Neural progenitor cell (in vitro differentiated cells): ENCODE measurements around the gene ZSCAN21.

Experiments
- EZH2 ChIP-seq: fragments of 200-600 bp; sonication (generic); IDR thresholded peaks from 2 replicates; pipeline ENCODE4 v1.6.1; 2017; ENCODE audit warnings: antibody characterized with exemption, mild to moderate bottlenecking, moderate library complexity
- TF ChIP-seq, protein P1 (sequence below): fragments of 200-600 bp; sonication (generic); IDR thresholded peaks from 2 replicates; pipeline ENCODE4 v1.5.1; 2017; ENCODE audit warnings: antibody characterized with exemption, mild to moderate bottlenecking

DNA sequence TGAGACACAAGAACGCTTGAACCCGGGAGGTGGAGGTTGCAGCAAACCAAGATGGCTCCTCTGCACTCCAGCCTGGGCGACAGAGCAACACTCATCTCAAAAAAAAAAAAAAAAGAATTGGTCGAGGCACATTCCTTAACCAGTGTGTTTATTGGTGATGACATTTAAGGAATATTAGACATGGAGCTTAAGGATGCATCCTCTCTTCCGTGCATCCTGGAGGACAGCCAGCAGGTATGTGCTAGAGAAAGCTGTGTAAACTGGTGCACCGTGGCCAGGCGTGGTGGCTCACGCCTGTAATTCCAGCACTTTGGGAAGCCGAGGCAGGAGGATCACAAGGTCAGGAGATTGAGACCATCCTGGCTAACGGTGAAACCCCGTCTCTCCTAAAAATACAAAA is 22.4 kb upstream of the ZSCAN21 start:
- TF ChIP-seq, protein P1, sequence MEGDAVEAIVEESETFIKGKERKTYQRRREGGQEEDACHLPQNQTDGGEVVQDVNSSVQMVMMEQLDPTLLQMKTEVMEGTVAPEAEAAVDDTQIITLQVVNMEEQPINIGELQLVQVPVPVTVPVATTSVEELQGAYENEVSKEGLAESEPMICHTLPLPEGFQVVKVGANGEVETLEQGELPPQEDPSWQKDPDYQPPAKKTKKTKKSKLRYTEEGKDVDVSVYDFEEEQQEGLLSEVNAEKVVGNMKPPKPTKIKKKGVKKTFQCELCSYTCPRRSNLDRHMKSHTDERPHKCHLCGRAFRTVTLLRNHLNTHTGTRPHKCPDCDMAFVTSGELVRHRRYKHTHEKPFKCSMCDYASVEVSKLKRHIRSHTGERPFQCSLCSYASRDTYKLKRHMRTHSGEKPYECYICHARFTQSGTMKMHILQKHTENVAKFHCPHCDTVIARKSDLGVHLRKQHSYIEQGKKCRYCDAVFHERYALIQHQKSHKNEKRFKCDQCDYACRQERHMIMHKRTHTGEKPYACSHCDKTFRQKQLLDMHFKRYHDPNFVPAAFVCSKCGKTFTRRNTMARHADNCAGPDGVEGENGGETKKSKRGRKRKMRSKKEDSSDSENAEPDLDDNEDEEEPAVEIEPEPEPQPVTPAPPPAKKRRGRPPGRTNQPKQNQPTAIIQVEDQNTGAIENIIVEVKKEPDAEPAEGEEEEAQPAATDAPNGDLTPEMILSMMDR = no peak
- no peak for TF ChIP-seq EZH2
